ENCODE measurements around the gene VAMP7. TPM values are rescaled to one million over a fixed set of nuclear protein-coding genes. Genes with fewer than 3 reads are reported as not detected.

VAMP7 gene
- total and polyA plus RNA-seq, 9 of the 15 experiments (the other 6 are each of a cell fraction or from before 2014, with no cell fraction given) = 38.4 to 100 (median 67.7) TPM

DNA sequence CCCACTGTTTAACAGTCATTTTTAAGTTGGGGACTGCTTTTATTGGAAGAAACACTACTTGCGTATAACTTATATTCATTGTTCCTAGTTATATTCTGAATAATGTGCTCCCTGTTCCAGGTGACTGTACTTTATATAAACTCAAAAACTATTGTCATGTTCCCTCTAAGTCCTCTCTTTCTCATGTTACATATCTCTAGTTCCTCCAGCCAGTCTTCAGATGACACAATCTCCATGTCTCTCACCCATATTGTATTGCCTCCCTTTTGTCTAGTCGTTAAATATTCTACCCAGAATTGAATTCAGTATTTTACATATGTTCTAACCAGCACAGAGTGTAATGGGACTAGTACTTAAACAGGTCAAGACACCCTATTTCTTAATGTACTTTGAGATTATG lies 5.3 kb downstream of the VAMP7 start:
- ChIA-PET POLR2A (no interaction called here), CTCF (ENCODE audit: low intra/inter-chr PET ratio) (no interaction called here)
- Histone ChIP-seq H3K36me3 (ENCODE audit: control insufficient read depth, insufficient read depth, low read length) (peaks cover 73% of the 10 kb centered on the region), H3K79me2 (ENCODE audit: control insufficient read depth, insufficient read depth, low read length) (peaks cover 85% of the 10 kb centered on the region), H3K9me3 (replicated peaks; ENCODE audit: control insufficient read depth, insufficient read depth, low read depth, low read length) (no peaks in the 10 kb centered on the region), H3K4me1 (replicated peaks in 1 of 2; ENCODE audit: control insufficient read depth in 2 of 2, insufficient read depth in 2 of 2, low read length in 2 of 2) (peaks cover 4 to 24% of the 10 kb centered on the region in 2 experiments; a peak in 4 of 5 replicates), H3K27me3 (ENCODE audit: control insufficient read depth in 2 of 2, insufficient read depth in 2 of 2, low read length in 2 of 2) (no peaks in the 10 kb centered on the region), H3K9me1 (ENCODE audit: control insufficient read depth, insufficient read depth, low read length) (no peaks in the 10 kb centered on the region), H2AFZ (ENCODE audit: low read depth, low read length) (no peak overlapping the region), H3K4me3 (no peak overlapping the region), H3K4me2 (ENCODE audit: insufficient read depth, low read length) (no peak overlapping the region), H4K20me1 (replicated peaks; ENCODE audit: control insufficient read depth, insufficient read depth, low read length) (peaks cover 12% of the 10 kb centered on the region), H3K9ac (ENCODE audit: insufficient read depth in 1 of 2, low read depth in 2 of 2, low read length in 2 of 2) (no peak overlapping the region), H3K27ac (ENCODE audit: extremely low read depth, low read depth, low read length) (no peak overlapping the region)
- in situ Hi-C loops (cut with MboI) = no loop called here
- FAIRE-seq (no peak), ATAC-seq (no peak), DNase-seq (ENCODE audit: extremely low read depth in 1 of 4, low spot score in 3 of 4) (no peak)
- WGBS (ENCODE audit: insufficient coverage, low coverage, missing lambda C conversion rate) = 83% methylated on average over 2 of the region's 2 CpGs
- BruUV-seq (replicated peaks) = no TSS peak
- intact Hi-C loops (cut with micrococcal nuclease) = no loop called here
- TF ChIP-seq ZNF407 (IDR thresholded peaks at IDR 0.05; ENCODE audit: low read depth) (no peak), ZSCAN32 (CRISPR knock-in tag; IDR thresholded peaks at IDR 0.05) (no peak), SMARCA4 (IDR thresholded peaks at IDR 0.05) (no peak), ZNF354B (CRISPR knock-in tag; IDR thresholded peaks at IDR 0.05) (no peak), DEAF1 (CRISPR knock-in tag; IDR thresholded peaks at IDR 0.05) (no peak), ZNF121 (CRISPR knock-in tag; conservative IDR thresholded peaks at IDR 0.05) (no peak), POLR2AphosphoS5 (IDR thresholded peaks at IDR 0.05; ENCODE audit: control insufficient read depth, insufficient read depth, low read depth, low read length) (no peak), FOSL1 (tag; conservative IDR thresholded peaks at IDR 0.05) (no peak)
- TF ChIP-seq, protein P1, sequence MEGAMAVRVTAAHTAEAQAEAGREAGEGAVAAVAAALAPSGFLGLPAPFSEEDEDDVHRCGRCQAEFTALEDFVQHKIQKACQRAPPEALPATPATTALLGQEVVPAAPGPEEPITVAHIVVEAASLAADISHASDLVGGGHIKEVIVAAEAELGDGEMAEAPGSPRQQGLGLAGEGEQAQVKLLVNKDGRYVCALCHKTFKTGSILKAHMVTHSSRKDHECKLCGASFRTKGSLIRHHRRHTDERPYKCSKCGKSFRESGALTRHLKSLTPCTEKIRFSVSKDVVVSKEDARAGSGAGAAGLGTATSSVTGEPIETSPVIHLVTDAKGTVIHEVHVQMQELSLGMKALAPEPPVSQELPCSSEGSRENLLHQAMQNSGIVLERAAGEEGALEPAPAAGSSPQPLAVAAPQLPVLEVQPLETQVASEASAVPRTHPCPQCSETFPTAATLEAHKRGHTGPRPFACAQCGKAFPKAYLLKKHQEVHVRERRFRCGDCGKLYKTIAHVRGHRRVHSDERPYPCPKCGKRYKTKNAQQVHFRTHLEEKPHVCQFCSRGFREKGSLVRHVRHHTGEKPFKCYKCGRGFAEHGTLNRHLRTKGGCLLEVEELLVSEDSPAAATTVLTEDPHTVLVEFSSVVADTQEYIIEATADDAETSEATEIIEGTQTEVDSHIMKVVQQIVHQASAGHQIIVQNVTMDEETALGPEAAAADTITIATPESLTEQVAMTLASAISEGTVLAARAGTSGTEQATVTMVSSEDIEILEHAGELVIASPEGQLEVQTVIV (CRISPR knock-in tag; IDR thresholded peaks at IDR 0.05; ENCODE audit: borderline replicate concordance) = no peak
- TF ChIP-seq, protein P2, sequence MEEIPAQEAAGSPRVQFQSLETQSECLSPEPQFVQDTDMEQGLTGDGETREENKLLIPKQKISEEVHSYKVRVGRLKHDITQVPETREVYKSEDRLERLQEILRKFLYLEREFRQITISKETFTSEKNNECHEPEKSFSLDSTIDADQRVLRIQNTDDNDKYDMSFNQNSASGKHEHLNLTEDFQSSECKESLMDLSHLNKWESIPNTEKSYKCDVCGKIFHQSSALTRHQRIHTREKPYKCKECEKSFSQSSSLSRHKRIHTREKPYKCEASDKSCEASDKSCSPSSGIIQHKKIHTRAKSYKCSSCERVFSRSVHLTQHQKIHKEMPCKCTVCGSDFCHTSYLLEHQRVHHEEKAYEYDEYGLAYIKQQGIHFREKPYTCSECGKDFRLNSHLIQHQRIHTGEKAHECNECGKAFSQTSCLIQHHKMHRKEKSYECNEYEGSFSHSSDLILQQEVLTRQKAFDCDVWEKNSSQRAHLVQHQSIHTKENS (CRISPR knock-in tag; IDR thresholded peaks at IDR 0.05) = no peak
